Measurements from ENCODE around the gene GPR180. TPM values are rescaled to one million over a fixed set of nuclear protein-coding genes. Genes with fewer than 3 reads are reported as not detected.

The GPR180 gene
- 10.1 and 10.5 TPM in 2 replicates for total RNA-seq

GRCh38 chr13:94601446-94602431, at the start of gene GPR180:
Gene GPR180, plus strand, starts transcription at chr13:94601857. Its CDS starts 71 bp downstream, at chr13:94601928.

GRCh38 chr13:94595950-94596574, 5.6 kb upstream of the GPR180 start, which contains the start of gene TGDS:
Gene TGDS, minus strand, starts transcription at chr13:94596152. Its CDS starts 16 bp downstream, at chr13:94596136.

Other genes starting within 250 kb of the GPR180 start
- not detected in 2 replicates for gene DCT, start 122.2 kb upstream of the GPR180 start, total RNA-seq
- gene TGDS, start 5.7 kb upstream of the GPR180 start, total RNA-seq = 12.4 and 14.7 TPM in 2 replicates
- not detected in 2 replicates for gene SOX21, start 110.7 kb downstream of the GPR180 start, total RNA-seq